ENCODE results near the gene ACTG1.

ACTG1 gene

GRCh38 chr17:81513372-81513752 is 763 bp upstream of the ACTG1 start:
- no peak for ATAC-seq
- TF ChIP-seq RARB (CRISPR knock-in tag; IDR thresholded peaks at IDR 0.05) = no peak

GRCh38 chr17:81511804-81512561 is 616 bp downstream of the ACTG1 start:
- TF ChIP-seq TOX (CRISPR knock-in tag; IDR thresholded peaks at IDR 0.05; ENCODE audit: borderline replicate concordance) (no peak), ARNTL (CRISPR knock-in tag; IDR thresholded peaks at IDR 0.05; ENCODE audit: borderline replicate concordance, low read depth) (no peak), RARB (CRISPR knock-in tag; IDR thresholded peaks at IDR 0.05) (peak; percentile 53; the same call in 1 of the 2 replicates), ZFP3 (CRISPR knock-in tag; IDR thresholded peaks at IDR 0.05) (peak; percentile 96), ESRRG (CRISPR knock-in tag; IDR thresholded peaks at IDR 0.05) (no peak)
- peak; percentile 1; the same call in 2 of the 3 replicates for ATAC-seq

GRCh38 chr17:81511554-81511803 is 1.1 kb downstream of the ACTG1 start:
- no peak for TF ChIP-seq SNAI2 (CRISPR knock-in tag; IDR thresholded peaks at IDR 0.05)
- no peak for TF ChIP-seq CSRNP3 (CRISPR knock-in tag; IDR thresholded peaks at IDR 0.05)
- TF ChIP-seq ZNF565 (CRISPR knock-in tag; conservative IDR thresholded peaks at IDR 0.05; ENCODE audit: low read depth) = no peak
- TF ChIP-seq ZNF8 (CRISPR knock-in tag; IDR thresholded peaks at IDR 0.05) = no peak
- no peak for TF ChIP-seq ISL1 (CRISPR knock-in tag; IDR thresholded peaks at IDR 0.05)
- no peak for TF ChIP-seq ZC3H10 (CRISPR knock-in tag; IDR thresholded peaks at IDR 0.05)
- TF ChIP-seq PATZ1 (CRISPR knock-in tag; IDR thresholded peaks at IDR 0.05; ENCODE audit: borderline replicate concordance) = no peak
- TF ChIP-seq BACH2 (CRISPR knock-in tag; IDR thresholded peaks at IDR 0.05; ENCODE audit: borderline replicate concordance) = no peak
- no peak for TF ChIP-seq ZFP3 (CRISPR knock-in tag; IDR thresholded peaks at IDR 0.05)
- TF ChIP-seq TCF4 (CRISPR knock-in tag; IDR thresholded peaks at IDR 0.05; ENCODE audit: borderline replicate concordance) = no peak
- TF ChIP-seq PPARA (CRISPR knock-in tag; IDR thresholded peaks at IDR 0.05; ENCODE audit: borderline replicate concordance) = no peak
- TF ChIP-seq OSR1 (CRISPR knock-in tag; IDR thresholded peaks at IDR 0.05) = no peak
- TF ChIP-seq GLIS3 (CRISPR knock-in tag; IDR thresholded peaks at IDR 0.05) = no peak
- no peak for TF ChIP-seq ESRRG (CRISPR knock-in tag; IDR thresholded peaks at IDR 0.05)
- TF ChIP-seq TOX (CRISPR knock-in tag; IDR thresholded peaks at IDR 0.05; ENCODE audit: borderline replicate concordance) = no peak
- TF ChIP-seq CREB5 (CRISPR knock-in tag; IDR thresholded peaks at IDR 0.05; ENCODE audit: low read depth) = no peak
- ATAC-seq = no peak

GRCh38 chr17:81510785-81511553 is 1.6 kb downstream of the ACTG1 start:
- no peak for TF ChIP-seq GLIS3 (CRISPR knock-in tag; IDR thresholded peaks at IDR 0.05)
- no peak for TF ChIP-seq ZC3H10 (CRISPR knock-in tag; IDR thresholded peaks at IDR 0.05)
- no peak for TF ChIP-seq POU6F1 (CRISPR knock-in tag; IDR thresholded peaks at IDR 0.05; ENCODE audit: borderline replicate concordance, low read depth)
- no peak for TF ChIP-seq ARNTL (CRISPR knock-in tag; IDR thresholded peaks at IDR 0.05; ENCODE audit: borderline replicate concordance, low read depth)
- TF ChIP-seq ZFP30 (CRISPR knock-in tag; IDR thresholded peaks at IDR 0.05) = no peak
- no peak for TF ChIP-seq TCF4 (CRISPR knock-in tag; IDR thresholded peaks at IDR 0.05; ENCODE audit: borderline replicate concordance)
- TF ChIP-seq RARB (CRISPR knock-in tag; IDR thresholded peaks at IDR 0.05) = no peak
- TF ChIP-seq TSHZ2 (CRISPR knock-in tag; IDR thresholded peaks at IDR 0.05) = no peak
- TF ChIP-seq ZNF565 (CRISPR knock-in tag; conservative IDR thresholded peaks at IDR 0.05; ENCODE audit: low read depth) = no peak
- TF ChIP-seq PATZ1 (CRISPR knock-in tag; IDR thresholded peaks at IDR 0.05; ENCODE audit: borderline replicate concordance) = no peak
- no peak for TF ChIP-seq OSR1 (CRISPR knock-in tag; IDR thresholded peaks at IDR 0.05)
- no peak for TF ChIP-seq ZNF8 (CRISPR knock-in tag; IDR thresholded peaks at IDR 0.05)
- ATAC-seq = no peak
